ENCODE measurements around the gene SCUBE1.

- TF ChIP-seq CTCF (IDR thresholded peaks at IDR 0.05) (no peak), POLR2A (IDR thresholded peaks at IDR 0.05) (no peak)
Measured at GRCh38 chr22:43239956-43240355, 103.2 kb downstream of the SCUBE1 start.
